Regular cardiac myocyte (primary cell): Measurements from ENCODE around the gene DESI2. TPM values are rescaled to one million over a fixed set of nuclear protein-coding genes. Genes with fewer than 3 reads are reported as not detected.

Experiments
- total RNA-seq: library from RNA; depleted of rRNA; stranded (reverse); fragments of >200 nt; gene quantifications from 2 replicates; pipeline ENCODE4 v1.2.3, GENCODE V29; 2014

Gene DESI2
- 40.6 and 42.0 TPM in 2 replicates for total RNA-seq

GRCh38 chr1:244652623-244653438, at the start of gene DESI2:
Gene DESI2 (plus strand): TSS chr1:244653126. CDS start chr1:244653314, 188 bp downstream.

Other genes with a start within 250 kb of the DESI2 start
- gene ADSS2, start 201.2 kb upstream of the DESI2 start, total RNA-seq, result 56.9 and 57.5 TPM in 2 replicates
- 0.38 and 1.7 TPM in 2 replicates for gene CATSPERE, start 191.9 kb upstream of the DESI2 start, total RNA-seq
- gene COX20, start 182.5 kb downstream of the DESI2 start, total RNA-seq, result 18.6 and 35.1 TPM in 2 replicates
- gene HNRNPU, start 211.4 kb downstream of the DESI2 start, total RNA-seq, result 298 and 565 TPM in 2 replicates